ENCODE measurements around the gene TRAF6.

GRCh38 chr11:36456156-36456555 is 53.9 kb downstream of the TRAF6 start:
- TF ChIP-seq CTCF (IDR thresholded peaks at IDR 0.05) = no peak
- no peak for TF ChIP-seq POLR2A (IDR thresholded peaks at IDR 0.05)

All from body of pancreas (tissue), 4 donors.